Measurements from ENCODE around the gene CYP4V2.

DNA sequence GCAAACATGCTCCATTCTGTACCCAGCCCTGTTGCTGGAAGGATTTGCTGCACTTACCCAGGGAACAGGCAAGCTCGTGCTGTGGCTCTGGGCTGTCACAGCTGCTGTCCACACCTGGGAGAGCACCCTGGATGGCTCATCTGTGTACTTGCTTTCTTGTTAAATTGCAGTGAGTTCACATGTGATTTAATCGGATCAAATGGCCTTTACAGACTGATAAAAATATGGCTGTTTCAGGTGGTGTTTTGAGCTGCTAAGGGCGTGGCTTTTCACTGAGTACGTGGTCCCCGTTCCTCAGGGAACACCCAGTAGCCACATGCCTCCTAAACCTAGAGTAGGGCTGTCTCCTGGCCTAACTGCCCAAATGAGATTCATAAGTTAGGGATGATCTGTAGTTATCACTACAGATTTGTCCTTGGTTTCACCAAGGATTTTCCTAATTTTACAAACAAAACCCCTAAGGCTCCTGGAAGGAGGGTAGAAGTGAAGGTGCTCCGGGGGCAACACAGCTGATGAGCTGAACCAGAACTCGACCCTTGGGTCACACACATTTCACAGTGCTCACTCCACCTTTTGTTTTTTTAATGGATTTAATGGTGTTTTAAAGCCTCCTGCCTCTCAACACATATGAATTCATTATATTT, 49.6 kb downstream of the CYP4V2 start:
- TF ChIP-seq, protein P1, sequence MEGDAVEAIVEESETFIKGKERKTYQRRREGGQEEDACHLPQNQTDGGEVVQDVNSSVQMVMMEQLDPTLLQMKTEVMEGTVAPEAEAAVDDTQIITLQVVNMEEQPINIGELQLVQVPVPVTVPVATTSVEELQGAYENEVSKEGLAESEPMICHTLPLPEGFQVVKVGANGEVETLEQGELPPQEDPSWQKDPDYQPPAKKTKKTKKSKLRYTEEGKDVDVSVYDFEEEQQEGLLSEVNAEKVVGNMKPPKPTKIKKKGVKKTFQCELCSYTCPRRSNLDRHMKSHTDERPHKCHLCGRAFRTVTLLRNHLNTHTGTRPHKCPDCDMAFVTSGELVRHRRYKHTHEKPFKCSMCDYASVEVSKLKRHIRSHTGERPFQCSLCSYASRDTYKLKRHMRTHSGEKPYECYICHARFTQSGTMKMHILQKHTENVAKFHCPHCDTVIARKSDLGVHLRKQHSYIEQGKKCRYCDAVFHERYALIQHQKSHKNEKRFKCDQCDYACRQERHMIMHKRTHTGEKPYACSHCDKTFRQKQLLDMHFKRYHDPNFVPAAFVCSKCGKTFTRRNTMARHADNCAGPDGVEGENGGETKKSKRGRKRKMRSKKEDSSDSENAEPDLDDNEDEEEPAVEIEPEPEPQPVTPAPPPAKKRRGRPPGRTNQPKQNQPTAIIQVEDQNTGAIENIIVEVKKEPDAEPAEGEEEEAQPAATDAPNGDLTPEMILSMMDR (IDR thresholded peaks at IDR 0.05; ENCODE audit: insufficient read depth, low read depth, low read length) = no peak
- TF ChIP-seq EZH2 (IDR thresholded peaks at IDR 0.05; ENCODE audit: insufficient read depth, low read length) = no peak
